Measurements from ENCODE around the gene NEK2. TPM values are rescaled to one million over a fixed set of nuclear protein-coding genes. Genes with fewer than 3 reads are reported as not detected.

Gene NEK2
- total and polyA plus RNA-seq, 2 of the 13 experiments (the other 11 are each of a cell fraction or from before 2014, with no cell fraction given) = 10.9 to 40.8 TPM

DNA sequence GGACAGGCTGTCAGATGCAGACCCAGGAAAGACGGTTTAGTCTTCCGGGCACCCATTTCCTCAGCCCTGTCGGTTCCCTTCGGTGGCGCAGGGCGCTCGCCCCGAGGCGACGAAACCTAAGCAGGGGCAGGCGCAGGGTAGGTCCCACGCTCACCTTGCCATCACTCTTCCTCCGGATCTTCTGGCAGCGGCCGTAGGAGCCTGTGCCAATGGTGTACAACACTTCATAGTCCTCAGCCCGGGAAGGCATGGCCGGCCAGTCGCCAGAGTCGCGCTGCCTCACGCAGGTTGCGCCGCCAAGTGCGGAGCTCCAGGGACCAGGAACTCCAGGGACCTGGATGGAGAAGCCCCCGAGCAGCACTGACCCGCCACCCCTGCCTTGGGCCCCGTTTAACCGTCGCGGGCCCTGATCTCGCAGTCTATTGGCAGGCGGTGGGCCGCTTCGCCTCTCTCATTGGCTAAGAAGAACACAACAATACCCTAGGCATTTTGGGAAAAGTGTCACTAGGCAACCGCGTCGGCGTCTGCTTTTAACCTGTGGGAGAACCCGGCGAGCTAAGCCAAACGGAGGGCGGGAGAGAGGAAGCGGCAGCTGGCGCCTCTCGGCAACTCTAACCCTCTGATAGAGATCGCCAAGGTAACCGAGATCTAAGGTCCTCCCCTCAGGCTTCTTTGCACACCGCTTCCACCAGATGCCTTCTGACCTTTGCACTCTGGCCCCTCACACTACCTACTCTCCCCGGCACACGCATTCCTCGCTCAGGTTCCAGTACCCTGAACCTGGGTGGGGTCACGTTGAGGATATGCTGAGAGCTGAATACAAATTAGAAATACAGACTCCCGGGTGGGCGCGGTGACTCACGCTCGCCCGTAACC, at the start of gene NEK2 (continued):
- TF ChIP-seq, protein P1, sequence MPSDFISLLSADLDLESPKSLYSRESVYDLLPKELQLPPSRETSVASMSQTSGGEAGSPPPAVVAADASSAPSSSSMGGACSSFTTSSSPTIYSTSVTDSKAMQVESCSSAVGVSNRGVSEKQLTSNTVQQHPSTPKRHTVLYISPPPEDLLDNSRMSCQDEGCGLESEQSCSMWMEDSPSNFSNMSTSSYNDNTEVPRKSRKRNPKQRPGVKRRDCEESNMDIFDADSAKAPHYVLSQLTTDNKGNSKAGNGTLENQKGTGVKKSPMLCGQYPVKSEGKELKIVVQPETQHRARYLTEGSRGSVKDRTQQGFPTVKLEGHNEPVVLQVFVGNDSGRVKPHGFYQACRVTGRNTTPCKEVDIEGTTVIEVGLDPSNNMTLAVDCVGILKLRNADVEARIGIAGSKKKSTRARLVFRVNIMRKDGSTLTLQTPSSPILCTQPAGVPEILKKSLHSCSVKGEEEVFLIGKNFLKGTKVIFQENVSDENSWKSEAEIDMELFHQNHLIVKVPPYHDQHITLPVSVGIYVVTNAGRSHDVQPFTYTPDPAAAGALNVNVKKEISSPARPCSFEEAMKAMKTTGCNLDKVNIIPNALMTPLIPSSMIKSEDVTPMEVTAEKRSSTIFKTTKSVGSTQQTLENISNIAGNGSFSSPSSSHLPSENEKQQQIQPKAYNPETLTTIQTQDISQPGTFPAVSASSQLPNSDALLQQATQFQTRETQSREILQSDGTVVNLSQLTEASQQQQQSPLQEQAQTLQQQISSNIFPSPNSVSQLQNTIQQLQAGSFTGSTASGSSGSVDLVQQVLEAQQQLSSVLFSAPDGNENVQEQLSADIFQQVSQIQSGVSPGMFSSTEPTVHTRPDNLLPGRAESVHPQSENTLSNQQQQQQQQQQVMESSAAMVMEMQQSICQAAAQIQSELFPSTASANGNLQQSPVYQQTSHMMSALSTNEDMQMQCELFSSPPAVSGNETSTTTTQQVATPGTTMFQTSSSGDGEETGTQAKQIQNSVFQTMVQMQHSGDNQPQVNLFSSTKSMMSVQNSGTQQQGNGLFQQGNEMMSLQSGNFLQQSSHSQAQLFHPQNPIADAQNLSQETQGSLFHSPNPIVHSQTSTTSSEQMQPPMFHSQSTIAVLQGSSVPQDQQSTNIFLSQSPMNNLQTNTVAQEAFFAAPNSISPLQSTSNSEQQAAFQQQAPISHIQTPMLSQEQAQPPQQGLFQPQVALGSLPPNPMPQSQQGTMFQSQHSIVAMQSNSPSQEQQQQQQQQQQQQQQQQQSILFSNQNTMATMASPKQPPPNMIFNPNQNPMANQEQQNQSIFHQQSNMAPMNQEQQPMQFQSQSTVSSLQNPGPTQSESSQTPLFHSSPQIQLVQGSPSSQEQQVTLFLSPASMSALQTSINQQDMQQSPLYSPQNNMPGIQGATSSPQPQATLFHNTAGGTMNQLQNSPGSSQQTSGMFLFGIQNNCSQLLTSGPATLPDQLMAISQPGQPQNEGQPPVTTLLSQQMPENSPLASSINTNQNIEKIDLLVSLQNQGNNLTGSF (CRISPR knock-in tag; IDR thresholded peaks at IDR 0.05) = no peak
- TF ChIP-seq ZNF101 (CRISPR knock-in tag; IDR thresholded peaks at IDR 0.05; ENCODE audit: borderline replicate concordance, low read depth) = no peak
- TF ChIP-seq ZNF749 (CRISPR knock-in tag; IDR thresholded peaks at IDR 0.05; ENCODE audit: borderline replicate concordance) = peak; percentile 82
- TF ChIP-seq ZFP36 (IDR thresholded peaks at IDR 0.05; ENCODE audit: borderline replicate concordance, low read depth, low read length, partially characterized antibody) = no peak
- no peak; the same call in 1 of the 2 replicates for TF ChIP-seq ZNF180 (CRISPR knock-in tag; IDR thresholded peaks at IDR 0.05; ENCODE audit: borderline replicate concordance, low read depth)
- TF ChIP-seq ZNF292 (CRISPR knock-in tag; IDR thresholded peaks at IDR 0.05; ENCODE audit: borderline replicate concordance, low read depth) = no peak
- TF ChIP-seq ASH2L (IDR thresholded peaks at IDR 0.05; ENCODE audit: insufficient read length, low read depth, low read length) = peak; percentile 89
- 0 out of 2 replicates have a peak, but pooled peaks have one; percentile 54 for TF ChIP-seq ZMAT3 (CRISPR knock-in tag; conservative IDR thresholded peaks at IDR 0.05)
- TF ChIP-seq, protein P2, sequence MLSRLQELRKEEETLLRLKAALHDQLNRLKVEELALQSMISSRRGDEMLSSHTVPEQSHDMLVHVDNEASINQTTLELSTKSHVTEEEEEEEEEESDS (CRISPR knock-in tag; IDR thresholded peaks at IDR 0.05; ENCODE audit: borderline replicate concordance) = no peak; the same call in 1 of the 2 replicates
- TF ChIP-seq CAMTA2 (CRISPR knock-in tag; IDR thresholded peaks at IDR 0.05; ENCODE audit: borderline replicate concordance) = 0 out of 2 replicates have a peak, but pooled peaks have one; percentile 15
- TF ChIP-seq THAP11 (CRISPR knock-in tag; IDR thresholded peaks at IDR 0.05) = peak; percentile 88
- TF ChIP-seq, protein P3, sequence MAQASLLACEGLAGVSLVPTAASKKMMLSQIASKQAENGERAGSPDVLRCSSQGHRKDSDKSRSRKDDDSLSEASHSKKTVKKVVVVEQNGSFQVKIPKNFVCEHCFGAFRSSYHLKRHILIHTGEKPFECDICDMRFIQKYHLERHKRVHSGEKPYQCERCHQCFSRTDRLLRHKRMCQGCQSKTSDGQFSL (CRISPR knock-in tag; IDR thresholded peaks at IDR 0.05) = no peak
- TF ChIP-seq, protein P4, sequence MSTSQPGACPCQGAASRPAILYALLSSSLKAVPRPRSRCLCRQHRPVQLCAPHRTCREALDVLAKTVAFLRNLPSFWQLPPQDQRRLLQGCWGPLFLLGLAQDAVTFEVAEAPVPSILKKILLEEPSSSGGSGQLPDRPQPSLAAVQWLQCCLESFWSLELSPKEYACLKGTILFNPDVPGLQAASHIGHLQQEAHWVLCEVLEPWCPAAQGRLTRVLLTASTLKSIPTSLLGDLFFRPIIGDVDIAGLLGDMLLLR (CRISPR knock-in tag; IDR thresholded peaks at IDR 0.05) = 0 out of 2 replicates have a peak, but pooled peaks have one; percentile 33
- TF ChIP-seq FOXC1 (CRISPR knock-in tag; IDR thresholded peaks at IDR 0.05; ENCODE audit: borderline replicate concordance) = peak; percentile 65; the same call in 1 of the 2 replicates
- peak; percentile 90 for TF ChIP-seq MYC (CRISPR knock-in tag; IDR thresholded peaks at IDR 0.05; ENCODE audit: borderline replicate concordance)
- peak; percentile 91 for TF ChIP-seq ISL2 (CRISPR knock-in tag; IDR thresholded peaks at IDR 0.05)
- 0 out of 2 replicates have a peak, but pooled peaks have one; percentile 43 for TF ChIP-seq ZNF552 (CRISPR knock-in tag; IDR thresholded peaks at IDR 0.05; ENCODE audit: borderline replicate concordance)
- TF ChIP-seq ZNF317 (CRISPR knock-in tag; IDR thresholded peaks at IDR 0.05) = no peak
- peak; percentile 73; the same call in 1 of the 2 replicates for TF ChIP-seq BHLHE40 (IDR thresholded peaks at IDR 0.05; ENCODE audit: low read length)

All from HepG2 (cell line).